CD4-positive, alpha-beta T cell treated with Interleukin-4 for 1 hour (primary cell): ENCODE data around the gene MAST4.

Source experiments
- DNase-seq, 2 donors: peaks; one replicate each; pipeline ENCODE4 v3.0.0-alpha.2; 2020 to 2022

MAST4 gene

DNA sequence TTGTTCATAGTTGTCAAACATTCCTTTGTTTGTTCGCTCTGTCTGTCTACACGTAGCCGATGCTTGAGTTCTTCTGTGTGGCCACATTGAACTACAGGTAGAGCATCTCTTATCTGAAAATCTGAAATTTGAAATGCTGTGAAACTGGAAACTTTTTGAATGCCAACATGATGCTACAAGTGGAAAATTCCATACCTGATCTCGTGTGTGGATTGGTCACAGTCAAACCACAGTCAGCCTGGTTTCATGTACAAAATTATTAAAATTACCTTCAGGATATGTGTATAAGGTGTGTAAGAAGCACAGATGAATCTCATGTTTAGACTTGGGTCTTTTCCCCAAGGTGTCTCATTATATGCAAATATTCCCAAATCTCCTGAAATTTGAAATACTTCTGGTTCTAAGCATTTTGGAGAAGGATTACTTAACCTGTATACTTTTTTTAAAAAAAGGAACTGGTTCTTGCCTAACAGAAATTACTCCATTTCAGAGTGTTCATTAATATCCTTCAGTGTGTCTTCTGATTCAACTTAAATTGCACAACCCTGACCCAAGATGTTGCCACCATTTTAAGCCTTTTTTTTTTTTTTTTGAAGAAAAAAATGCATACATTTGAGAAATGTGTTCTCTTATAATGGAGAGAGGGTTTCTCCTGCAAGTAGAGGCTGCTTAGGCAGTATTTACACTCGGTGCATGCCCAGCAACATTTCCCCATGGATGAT, 254.3 kb downstream of the MAST4 start:
- no peak for DNase-seq

DNA sequence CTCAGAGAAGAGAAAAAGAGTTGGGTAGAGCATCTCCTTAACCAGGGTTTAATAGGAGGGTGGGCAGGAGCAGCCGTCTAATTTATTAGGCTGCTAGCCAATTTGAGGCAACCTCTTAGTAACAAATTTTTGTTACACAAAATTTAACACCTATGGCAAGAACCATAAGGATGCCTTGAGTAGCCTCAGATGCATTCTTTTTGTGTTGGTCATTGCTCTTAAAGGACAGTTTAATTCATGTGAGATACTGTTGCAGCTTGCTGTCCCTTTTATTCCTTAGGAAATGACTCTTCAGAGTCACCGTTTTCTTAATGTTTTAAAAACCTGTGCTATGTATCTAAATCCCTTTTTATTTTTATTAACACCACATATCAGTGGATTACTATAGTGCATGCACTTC, 255.1 kb downstream of the MAST4 start:
- no peak for DNase-seq

DNA sequence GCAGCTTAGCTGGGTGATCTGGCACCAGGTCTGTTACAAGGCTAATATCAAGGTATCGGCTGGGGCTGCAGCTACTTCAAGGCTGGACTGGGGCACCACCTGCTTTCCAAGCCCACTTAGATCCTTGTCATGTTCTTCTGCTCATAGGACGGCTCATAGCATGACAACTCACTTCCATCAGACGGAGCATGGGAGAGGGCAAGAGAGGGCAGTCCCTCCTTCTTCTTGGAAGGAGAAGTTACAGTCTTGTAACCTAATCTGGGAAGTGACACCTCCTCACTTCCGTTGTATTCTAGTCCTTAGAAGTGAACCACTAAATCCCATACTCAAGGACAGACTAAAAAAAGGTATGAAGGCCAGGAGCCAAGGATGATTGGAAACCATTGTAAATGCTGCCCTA, 258.2 kb downstream of the MAST4 start:
- DNase-seq, result no peak

DNA sequence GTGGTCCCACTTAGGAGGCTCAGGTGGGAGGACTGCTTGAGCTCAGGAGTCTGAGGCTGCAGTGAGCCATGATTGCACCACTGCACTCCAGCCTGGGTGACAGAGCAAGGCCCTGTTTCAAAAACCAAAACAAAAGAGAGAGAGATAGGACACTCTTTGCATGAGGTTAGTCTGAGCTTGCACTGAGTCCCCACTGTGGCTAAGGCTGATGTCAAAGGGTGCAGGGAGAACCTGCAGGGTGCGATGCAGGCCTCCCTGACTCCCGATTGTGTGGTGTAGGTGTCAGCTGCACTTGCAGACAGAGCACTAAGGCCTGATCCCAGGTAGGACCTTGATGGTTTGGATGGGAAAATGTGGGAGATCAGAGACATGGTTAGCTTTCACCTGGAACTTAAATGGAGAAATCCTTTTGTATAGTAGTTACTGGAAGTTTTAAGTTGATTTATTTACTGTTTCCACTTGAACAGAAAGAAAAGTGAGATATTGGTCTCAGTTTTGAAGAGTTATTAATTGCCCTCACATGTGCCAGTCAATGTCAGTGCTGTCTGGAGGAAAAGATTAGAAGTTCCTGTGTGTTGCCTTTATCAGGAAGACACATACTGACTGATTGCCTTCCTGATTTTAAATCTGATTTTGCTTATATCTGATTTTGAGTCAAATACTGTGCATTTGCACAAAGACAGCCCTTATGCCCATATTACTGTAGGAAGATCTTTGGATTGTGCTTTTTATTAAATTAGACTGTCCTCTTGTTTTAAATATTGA, 260.0 kb downstream of the MAST4 start:
- DNase-seq, result no peak

DNA sequence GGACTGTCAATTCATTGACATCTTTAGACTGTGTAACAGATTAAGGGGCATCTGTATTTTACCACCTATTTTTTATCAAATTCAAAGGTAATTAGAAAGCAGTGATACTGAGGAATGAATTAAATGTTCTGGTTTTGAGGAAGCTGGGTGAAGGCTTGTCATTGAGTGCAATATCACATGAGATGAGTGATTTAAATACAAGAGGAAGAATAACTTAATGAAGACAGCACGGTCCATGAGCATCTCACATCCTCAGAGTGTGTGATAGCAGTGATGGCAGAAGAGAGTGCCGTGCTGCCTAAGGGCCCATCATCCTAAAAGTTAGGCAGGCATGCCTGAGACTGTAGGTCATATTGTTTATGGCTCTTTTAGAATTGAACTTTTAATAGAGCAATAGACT, 263.3 kb downstream of the MAST4 start:
- DNase-seq, result no peak

DNA sequence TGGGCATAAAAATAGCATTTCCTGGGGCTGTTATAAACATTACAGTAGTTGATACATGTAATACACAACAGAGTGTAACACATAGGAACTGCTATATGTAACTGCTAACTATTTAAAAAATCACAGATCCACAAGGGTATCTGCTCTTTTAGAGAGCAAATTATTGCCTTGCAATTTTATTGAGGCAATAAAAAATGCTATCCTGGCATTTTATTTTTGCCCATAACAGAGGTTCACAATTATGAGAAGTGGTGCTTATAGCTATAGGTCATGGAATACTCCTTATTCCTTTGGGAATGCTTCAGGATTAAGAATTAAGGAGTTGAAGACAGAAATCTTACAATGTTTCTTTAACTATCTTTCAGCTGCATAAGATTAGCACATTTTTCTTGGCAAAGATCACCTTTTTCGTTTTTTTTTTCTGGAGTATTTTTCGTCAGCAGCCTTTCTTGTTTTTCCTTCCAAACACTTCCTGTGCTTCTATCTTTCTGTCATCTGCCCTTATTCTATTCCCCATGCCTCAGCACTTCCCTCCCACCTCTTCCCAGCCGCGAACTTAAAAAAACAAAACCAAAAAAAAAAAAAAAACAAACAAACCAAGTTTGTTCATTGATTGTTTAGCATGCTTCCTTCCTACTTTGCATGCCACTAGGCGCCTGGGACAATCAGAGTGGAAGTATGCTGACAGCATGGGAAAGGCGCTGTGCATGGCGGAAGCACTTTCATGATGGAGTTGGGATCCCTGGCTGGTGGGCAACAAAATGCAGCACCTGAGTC, 264.2 kb downstream of the MAST4 start:
- no peak for DNase-seq

DNA sequence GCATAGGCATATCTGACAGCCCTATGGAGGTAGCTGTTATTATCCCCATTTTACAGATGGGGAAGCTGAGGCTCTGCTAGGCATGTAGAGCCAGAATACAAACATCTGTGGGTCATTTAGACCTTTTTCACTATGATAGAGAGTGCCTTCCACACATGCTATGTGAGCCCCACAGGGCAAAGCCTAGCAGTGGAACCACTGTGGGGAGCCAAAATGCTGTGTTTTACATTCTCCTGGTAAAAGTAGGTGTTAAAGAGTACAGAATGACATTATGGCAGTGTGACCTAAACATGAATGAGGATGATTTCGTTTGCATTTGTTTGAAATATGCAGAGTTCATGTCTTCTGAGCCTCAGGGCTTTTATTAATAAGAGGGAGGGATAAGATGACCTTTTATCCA, 265.2 kb downstream of the MAST4 start:
- no peak for DNase-seq

DNA sequence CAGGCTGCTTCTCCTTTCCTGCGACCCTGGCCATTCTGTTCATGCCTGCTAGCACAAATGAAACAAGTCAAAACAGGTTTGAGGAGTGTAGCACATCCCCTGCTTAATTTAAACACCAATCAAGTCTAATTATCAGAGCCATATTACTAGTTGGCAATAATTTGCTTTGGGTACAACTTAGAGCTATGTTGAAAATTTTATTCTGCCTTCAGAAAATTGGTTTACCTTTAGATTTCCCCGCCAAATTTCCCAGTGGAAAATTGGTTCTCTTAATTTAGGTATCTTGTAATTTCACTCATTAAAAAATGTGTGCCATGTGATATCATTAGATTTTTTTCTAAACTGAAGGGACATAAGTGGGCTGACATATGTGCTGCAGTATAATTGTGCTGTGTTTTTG, 265.8 kb downstream of the MAST4 start:
- DNase-seq, result no peak

DNA sequence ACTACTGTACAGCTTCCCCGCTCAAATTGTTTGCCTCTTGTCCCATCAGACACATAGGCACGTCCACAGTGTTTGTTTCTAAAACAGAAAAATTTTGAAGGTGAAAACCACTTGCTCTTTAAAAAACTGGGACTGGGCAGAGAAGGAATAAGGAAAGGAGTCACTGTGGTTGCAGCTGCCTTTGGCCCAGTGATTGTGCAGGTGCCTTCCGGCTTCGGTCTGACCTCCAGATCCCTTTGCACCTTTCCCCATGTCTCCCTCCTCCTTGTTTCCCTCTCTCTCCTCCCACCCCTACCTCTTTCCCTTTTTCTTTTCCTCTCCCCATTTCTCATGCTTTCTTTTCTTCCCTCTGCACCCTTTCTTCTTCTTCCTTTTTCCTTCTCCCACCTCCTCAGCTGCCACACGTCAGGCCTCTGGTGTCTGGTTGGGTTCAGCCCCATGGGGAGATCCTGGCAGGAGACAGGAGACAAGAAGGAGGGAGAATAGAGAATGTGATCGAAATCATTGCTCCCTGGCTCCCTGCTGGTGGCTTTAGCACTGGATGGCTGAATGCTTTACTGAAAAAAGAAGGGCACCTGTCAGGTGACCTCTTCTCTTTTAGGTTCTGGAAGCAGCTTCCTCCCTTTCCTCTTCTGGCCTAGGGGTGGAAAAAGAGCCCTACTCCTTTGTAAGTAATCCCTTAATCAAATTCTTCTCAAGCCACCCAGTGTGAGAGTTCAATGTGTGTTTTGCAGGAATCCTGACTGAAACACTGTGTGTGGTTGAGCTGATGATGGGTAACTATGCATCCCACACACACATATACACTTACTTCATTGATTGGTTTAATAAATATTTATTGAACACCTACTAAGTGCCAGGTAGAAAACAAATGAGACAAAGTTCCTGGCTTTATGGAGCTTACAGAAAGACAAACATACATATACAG, 267.3 kb downstream of the MAST4 start:
- no peak for DNase-seq

DNA sequence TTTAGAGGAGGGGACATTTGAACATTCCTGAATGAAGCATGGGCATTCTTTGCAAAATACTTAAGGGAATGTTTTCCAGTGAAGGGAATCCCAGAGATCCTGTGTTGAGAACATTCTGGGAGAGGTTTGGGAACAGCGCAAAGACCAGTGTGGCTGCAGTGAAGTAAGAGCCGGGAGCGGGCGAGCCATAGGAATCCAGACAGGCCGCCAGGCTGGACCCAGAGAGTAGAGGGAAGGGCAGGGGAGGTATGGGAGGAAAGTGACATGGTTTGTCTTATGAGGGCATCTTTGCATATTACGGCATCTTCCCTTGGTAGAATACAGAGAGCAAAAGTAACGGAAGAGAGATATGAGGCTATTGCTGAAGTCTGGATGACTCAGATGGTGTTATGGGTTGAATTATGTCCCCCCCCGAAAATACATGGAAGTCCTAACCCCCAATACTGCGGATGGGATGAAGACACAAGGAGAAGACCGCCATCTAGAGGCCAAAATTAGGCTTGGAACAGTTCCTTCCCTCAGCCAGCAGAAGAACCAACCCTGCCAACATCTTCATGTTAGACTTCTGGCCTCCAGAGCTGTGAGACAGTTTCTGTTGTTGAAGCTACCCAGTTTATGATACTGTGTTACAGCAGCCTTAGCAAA, 268.2 kb downstream of the MAST4 start:
- DNase-seq, result peak in 1 of 2 donors; percentile 47

DNA sequence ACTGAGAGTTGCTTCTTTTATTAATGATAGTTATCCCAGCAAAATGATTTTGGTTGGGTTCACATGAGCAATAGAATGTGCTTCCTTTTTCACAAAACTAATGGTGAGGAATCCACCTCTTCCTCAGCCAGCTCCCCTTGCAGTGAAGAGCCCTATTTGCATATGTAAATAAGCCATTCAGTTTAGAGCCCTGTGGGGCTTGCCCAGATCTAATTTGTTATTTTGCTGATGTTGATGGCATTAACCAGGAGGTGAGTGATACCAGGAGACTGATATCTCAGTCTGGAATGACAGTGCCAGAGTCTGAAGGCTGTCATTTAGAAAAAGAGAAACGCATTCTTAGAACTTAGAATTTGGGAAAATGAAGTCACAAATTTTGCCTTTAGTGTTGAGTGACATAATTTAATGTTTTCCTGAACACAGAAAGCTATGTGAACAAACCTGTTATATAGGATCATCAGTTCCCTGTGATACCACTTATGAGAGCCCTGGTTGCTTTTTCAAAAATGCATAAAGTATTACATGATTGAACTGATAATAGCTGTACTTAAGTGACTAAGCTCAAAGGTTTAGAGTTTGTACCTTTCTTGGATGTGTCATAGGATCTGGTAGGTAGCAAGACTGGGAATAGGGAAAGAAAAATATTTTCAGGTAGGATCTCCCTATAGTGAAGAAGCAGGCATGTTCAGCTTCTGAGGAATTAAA, 271.6 kb downstream of the MAST4 start:
- DNase-seq, result no peak

DNA sequence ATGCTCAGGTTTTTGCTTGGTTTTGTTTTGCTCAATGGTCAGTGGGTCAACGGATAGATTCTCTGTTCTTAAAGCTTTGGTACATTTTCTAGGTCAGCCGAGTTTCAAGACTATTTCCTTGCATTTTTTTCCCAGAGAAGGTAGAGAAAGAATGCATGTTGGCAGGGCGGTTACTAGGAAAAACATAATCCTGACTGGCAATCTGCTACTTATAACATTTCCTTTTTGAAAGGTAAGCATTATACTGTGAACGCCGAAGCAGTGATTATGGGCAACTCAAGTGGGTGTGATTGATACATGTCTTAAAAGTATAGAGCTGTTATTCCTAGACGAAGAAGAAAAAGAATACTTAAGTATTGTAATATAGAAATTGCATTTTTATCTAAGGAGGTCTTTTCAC, 273.2 kb downstream of the MAST4 start:
- DNase-seq, result no peak

DNA sequence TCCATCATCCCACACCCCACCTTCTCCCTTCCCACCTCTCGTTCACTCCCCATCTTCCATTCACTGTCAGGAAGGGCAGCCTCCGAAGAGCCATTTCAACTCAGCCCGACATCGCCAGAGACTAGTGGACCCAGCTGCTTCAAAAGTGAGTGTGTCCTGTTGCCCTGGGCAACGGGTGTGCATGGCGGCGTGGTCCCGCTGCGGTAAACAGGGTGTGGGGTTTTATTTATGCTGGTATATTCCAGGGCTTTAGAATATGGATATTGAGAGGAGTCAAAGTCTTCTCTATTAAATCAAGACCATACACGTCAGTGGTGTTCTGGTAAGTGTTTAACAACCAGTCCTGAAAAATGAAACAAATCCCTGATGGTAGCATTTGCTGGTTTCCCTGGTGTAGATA, 274.5 kb downstream of the MAST4 start:
- no peak for DNase-seq

DNA sequence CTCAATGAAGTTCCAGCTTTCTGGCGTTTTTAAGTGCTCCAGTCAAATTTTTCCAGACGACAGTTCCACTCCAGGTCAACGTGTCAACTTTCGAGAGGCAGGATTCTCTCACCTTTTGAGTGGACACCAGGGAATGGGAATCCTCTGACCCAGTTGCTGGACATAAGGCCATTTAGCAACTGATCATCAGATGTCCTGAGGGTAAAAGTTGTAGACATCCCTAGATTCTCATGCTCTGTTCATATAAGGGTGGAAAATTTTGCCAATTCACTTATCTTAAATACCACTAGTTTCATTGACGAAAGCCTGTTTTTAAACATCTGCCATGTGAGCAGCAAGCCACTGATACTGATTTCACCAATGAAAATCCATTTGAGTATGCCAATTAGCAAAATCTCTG, 275.5 kb downstream of the MAST4 start:
- no peak for DNase-seq

DNA sequence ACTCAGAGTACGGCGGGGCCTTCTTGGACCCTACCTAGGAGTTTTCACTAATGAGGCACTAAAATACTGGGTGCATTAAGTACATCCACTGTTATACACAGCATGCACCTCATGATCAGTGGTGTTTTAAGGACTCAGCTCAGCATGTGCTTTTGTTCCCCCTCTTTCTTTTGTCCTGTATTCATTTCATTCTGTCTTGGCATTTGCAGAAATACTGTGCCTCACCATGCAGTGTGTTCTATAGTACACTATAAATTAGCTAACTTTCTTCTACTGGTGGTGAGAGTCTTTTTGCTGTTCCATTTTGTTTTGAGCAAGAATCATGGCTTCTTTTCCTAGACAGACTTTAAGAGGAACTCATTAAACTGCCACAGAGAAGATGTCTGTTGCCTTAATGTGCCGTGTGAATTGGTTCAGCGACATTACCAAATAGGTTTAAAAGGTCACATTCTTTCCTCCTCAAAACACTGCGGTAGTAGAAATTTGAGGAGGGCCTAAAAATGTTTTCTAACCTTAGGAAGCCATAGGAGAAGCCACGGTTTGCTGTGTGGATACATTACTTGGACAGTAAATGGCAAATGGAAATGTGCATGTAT, 276.6 kb downstream of the MAST4 start:
- no peak for DNase-seq

DNA sequence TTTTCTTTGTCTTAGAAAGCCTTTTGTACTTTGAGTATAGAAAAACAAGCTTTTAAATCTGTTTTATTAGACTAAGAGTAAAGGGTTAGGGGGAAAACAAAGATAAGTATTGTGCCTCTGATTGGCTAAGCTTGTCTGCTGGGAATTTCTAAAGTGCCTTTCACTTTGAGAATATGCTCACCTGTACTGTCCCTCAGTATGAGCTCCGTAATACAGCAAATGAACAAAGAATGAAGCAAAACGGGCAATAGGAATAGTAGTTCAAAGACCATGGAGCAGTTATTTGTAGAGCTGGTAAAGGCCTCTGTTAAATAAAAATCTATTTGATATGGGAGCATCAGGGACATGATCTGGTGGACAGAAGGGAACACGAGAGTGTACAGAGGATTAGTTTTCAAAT, 277.8 kb downstream of the MAST4 start:
- DNase-seq, result no peak

DNA sequence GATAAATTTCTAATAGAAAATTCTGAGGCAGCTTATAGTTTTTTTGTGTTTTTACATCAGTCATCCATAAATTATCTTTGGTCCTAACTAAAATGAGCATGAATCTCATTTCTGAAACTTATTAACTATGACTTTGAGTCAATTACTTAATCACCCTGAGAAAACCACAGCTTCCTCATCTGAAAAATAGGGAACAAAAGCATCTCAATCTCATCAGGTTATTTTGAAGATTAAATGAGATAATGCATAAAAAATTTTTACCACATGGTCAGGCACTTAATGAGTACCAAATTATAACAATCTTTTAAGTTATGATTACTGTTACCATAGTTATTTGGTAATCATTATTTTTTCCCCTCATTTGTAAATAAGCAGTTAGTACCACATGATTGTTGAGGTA, 279.1 kb downstream of the MAST4 start:
- no peak for DNase-seq

DNA sequence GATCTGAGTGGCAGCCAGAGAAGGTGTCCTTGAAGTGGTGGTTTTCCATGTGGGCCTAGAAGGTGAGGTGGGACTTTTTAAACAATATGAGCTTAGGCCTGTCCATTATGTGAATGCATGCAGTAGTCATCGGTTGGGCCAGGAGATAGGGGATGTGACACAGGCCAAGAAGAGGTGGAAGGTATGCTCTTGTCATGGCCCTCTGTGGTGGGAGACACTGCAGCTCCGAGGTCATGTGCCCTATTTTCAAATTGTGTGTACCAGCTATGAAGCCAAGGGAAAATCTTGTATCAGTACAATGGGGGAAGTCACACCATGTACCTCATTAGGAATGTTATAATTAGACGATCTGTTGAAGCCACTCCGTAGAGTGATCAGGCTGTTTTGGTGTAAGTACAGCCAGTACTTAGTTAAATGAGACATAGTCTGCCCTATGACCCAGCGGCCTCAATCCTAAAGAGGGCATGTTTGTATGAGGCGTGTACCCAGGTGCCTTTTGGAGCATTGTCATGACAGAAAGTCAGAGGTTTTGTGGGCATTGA, 280.1 kb downstream of the MAST4 start:
- DNase-seq, result no peak

DNA sequence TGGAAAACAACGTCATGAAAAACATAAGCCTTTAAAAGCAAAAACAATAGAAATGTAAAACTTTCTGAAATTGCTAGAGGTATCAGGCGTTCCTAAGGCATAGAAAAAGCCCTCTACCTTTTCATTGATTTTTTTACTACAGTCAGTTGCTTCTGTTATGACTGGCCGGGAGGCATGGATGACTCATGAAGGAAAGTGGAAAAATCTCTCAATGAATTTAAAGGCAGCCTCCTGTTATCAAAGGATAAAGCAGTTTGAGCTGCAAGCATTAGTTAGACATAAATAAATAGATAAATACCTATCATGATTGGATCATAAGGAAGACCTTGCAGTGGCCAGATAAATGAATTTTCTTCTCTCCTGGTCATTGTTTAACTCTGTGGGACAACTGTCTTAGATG, 281.6 kb downstream of the MAST4 start:
- DNase-seq, result no peak

DNA sequence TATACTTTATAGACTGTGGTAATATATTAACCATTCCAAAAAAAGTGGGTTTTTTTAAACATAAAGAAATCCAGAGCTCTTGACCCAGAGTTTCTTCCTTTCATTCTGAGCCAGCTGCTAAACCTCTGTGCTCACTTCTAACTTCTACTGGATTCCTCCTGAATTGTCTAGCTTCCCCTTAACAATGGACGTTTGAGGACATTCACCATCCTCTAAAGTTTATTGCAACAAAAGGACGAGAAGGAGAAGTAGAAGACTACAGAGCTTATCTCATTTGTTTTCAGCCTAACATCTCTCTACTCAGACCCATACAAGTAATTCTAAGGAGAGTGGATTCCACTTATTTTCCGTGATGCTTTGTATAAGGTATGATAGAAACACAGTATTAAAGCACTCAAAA, 284.2 kb downstream of the MAST4 start:
- no peak for DNase-seq
